ENCODE measurements around the gene SCN1B.
A peak's percentile ranks its signal among the peaks of the same experiment; 100 is the strongest.
"Not testable (repeated sequence)": the region's sequence is repeated elsewhere in the genome, so short reads cannot be mapped to it uniquely, and the experiment has no call there.

The SCN1B gene

GRCh38 chr19:34994643-34995541, 35.4 kb upstream of the SCN1B start:
- Histone ChIP-seq H3K4me1 (ENCODE audit: control insufficient read depth in 1 of 2, insufficient read depth in 2 of 2, low read length in 2 of 2) (peaks cover 3 to 26% of the 10 kb centered on the region in 2 donors), H3K27me3 (ENCODE audit: low read depth, low read length) (no peaks in the 10 kb centered on the region), H3K36me3 (ENCODE audit: control insufficient read depth in 1 of 2, insufficient read depth in 2 of 2, low read length in 2 of 2) (no peaks in the 10 kb centered on the region), H3K9me3 (ENCODE audit: control insufficient read depth in 1 of 2, low read length in 2 of 2) (no peaks in the 10 kb centered on the region), H3K4me3 (ENCODE audit: low read depth in 1 of 2, low read length in 2 of 2) (no peak overlapping the region), H3K27ac (ENCODE audit: low read length) (peak overlapping the region; percentile 65)

GRCh38 chr19:34995551-34995950, 34.7 kb upstream of the SCN1B start:
- Histone ChIP-seq H3K4me3 (ENCODE audit: low read depth in 1 of 2, low read length in 2 of 2) (no peak overlapping the region), H3K27ac (ENCODE audit: low read length) (peak overlapping the region; percentile 65), H3K27me3 (ENCODE audit: low read depth, low read length) (no peaks in the 10 kb centered on the region), H3K9me3 (ENCODE audit: control insufficient read depth in 1 of 2, low read length in 2 of 2) (no peaks in the 10 kb centered on the region), H3K36me3 (ENCODE audit: control insufficient read depth in 1 of 2, insufficient read depth in 2 of 2, low read length in 2 of 2) (no peaks in the 10 kb centered on the region), H3K4me1 (ENCODE audit: control insufficient read depth in 1 of 2, insufficient read depth in 2 of 2, low read length in 2 of 2) (peaks cover 3 to 27% of the 10 kb centered on the region in 2 donors)

GRCh38 chr19:34997071-34997617, 33.1 kb upstream of the SCN1B start:
- no peaks in the 10 kb centered on the region for H3K27me3 ChIP-seq (ENCODE audit: low read depth, low read length)
- peaks cover 8 to 39% of the 10 kb centered on the region in 2 donors for H3K4me1 ChIP-seq (ENCODE audit: control insufficient read depth in 1 of 2, insufficient read depth in 2 of 2, low read length in 2 of 2)
- H3K27ac ChIP-seq (ENCODE audit: low read length) = no peak overlapping the region
- H3K4me3 ChIP-seq (ENCODE audit: low read depth in 1 of 2, low read length in 2 of 2) = no peak overlapping the region
- H3K9me3 ChIP-seq (ENCODE audit: control insufficient read depth in 1 of 2, low read length in 2 of 2) = no peaks in the 10 kb centered on the region
- no peaks in the 10 kb centered on the region for H3K36me3 ChIP-seq (ENCODE audit: control insufficient read depth in 1 of 2, insufficient read depth in 2 of 2, low read length in 2 of 2)

- not testable (repeated sequence) for H3K27ac ChIP-seq (ENCODE audit: low read length); H3K27me3 ChIP-seq (ENCODE audit: low read depth, low read length); H3K36me3 ChIP-seq (ENCODE audit: control insufficient read depth in 1 of 2, insufficient read depth in 2 of 2, low read length in 2 of 2); H3K9me3 ChIP-seq (ENCODE audit: control insufficient read depth in 1 of 2, low read length in 2 of 2); H3K4me3 ChIP-seq (ENCODE audit: low read depth in 1 of 2, low read length in 2 of 2)
- H3K4me1 ChIP-seq (ENCODE audit: control insufficient read depth in 1 of 2, insufficient read depth in 2 of 2, low read length in 2 of 2) = peaks cover 15 to 49% of the 10 kb centered on the region in 2 donors
Measured at GRCh38 chr19:34998224-34998623, 32.0 kb upstream of the SCN1B start.

- Histone ChIP-seq H3K36me3 (ENCODE audit: control insufficient read depth in 1 of 2, insufficient read depth in 2 of 2, low read length in 2 of 2) (no peaks in the 10 kb centered on the region), H3K27ac (ENCODE audit: low read length) (peak overlapping the region; percentile 99), H3K4me3 (ENCODE audit: low read depth in 1 of 2, low read length in 2 of 2) (peak overlapping the region; percentile 76 to 86), H3K4me1 (ENCODE audit: control insufficient read depth in 1 of 2, insufficient read depth in 2 of 2, low read length in 2 of 2) (peaks cover 15 to 57% of the 10 kb centered on the region in 2 donors), H3K27me3 (ENCODE audit: low read depth, low read length) (no peaks in the 10 kb centered on the region), H3K9me3 (ENCODE audit: control insufficient read depth in 1 of 2, low read length in 2 of 2) (no peaks in the 10 kb centered on the region)
Measured at GRCh38 chr19:34998777-34999497, 31.3 kb upstream of the SCN1B start.

GRCh38 chr19:34999498-35000337, 30.6 kb upstream of the SCN1B start, which contains the start of gene GRAMD1A:
GRAMD1A (plus strand) TSS chr19:35000323; CDS start chr19:35000479, 156 bp downstream.
- Histone ChIP-seq H3K36me3 (ENCODE audit: control insufficient read depth in 1 of 2, insufficient read depth in 2 of 2, low read length in 2 of 2) (peaks cover 0 to 4% of the 10 kb centered on the region in 2 donors), H3K27me3 (ENCODE audit: low read depth, low read length) (no peaks in the 10 kb centered on the region), H3K4me1 (ENCODE audit: control insufficient read depth in 1 of 2, insufficient read depth in 2 of 2, low read length in 2 of 2) (peaks cover 18 to 58% of the 10 kb centered on the region in 2 donors)

GRCh38 chr19:35000338-35000646, 30.0 kb upstream of the SCN1B start:
- Histone ChIP-seq H3K27ac (ENCODE audit: low read length) (peak overlapping the region; percentile 88), H3K4me3 (ENCODE audit: low read depth in 1 of 2, low read length in 2 of 2) (peak overlapping the region in 1 of 2 donors; percentile 86), H3K27me3 (ENCODE audit: low read depth, low read length) (no peaks in the 10 kb centered on the region), H3K36me3 (ENCODE audit: control insufficient read depth in 1 of 2, insufficient read depth in 2 of 2, low read length in 2 of 2) (peaks cover 0 to 4% of the 10 kb centered on the region in 2 donors), H3K9me3 (ENCODE audit: control insufficient read depth in 1 of 2, low read length in 2 of 2) (no peaks in the 10 kb centered on the region), H3K4me1 (ENCODE audit: control insufficient read depth in 1 of 2, insufficient read depth in 2 of 2, low read length in 2 of 2) (peaks cover 18 to 58% of the 10 kb centered on the region in 2 donors)

More at GRCh38 chr19:34999498-35000337, 30.6 kb upstream of the SCN1B start, which contains the start of gene GRAMD1A:
- peak within 1 kb of the TSS; percentile 99 for H3K27ac ChIP-seq (ENCODE audit: low read length)
- peak within 1 kb of the TSS; percentile 77 to 86 for H3K4me3 ChIP-seq (ENCODE audit: low read depth in 1 of 2, low read length in 2 of 2)
- H3K9me3 ChIP-seq (ENCODE audit: control insufficient read depth in 1 of 2, low read length in 2 of 2) = no peaks in the 10 kb centered on the region

GRCh38 chr19:35000647-35001501, 29.4 kb upstream of the SCN1B start:
- Histone ChIP-seq H3K27me3 (ENCODE audit: low read depth, low read length) (no peaks in the 10 kb centered on the region), H3K4me3 (ENCODE audit: low read depth in 1 of 2, low read length in 2 of 2) (peak overlapping the region; percentile 77 to 86), H3K27ac (ENCODE audit: low read length) (peak overlapping the region; percentile 88), H3K4me1 (ENCODE audit: control insufficient read depth in 1 of 2, insufficient read depth in 2 of 2, low read length in 2 of 2) (peaks cover 22 to 58% of the 10 kb centered on the region in 2 donors), H3K9me3 (ENCODE audit: control insufficient read depth in 1 of 2, low read length in 2 of 2) (no peaks in the 10 kb centered on the region), H3K36me3 (ENCODE audit: control insufficient read depth in 1 of 2, insufficient read depth in 2 of 2, low read length in 2 of 2) (peaks cover 0 to 4% of the 10 kb centered on the region in 2 donors)

GRCh38 chr19:35002037-35002535, 28.2 kb upstream of the SCN1B start:
- H3K27ac ChIP-seq (ENCODE audit: low read length) = peak overlapping the region; percentile 56
- peaks cover 4 to 6% of the 10 kb centered on the region in 2 donors for H3K36me3 ChIP-seq (ENCODE audit: control insufficient read depth in 1 of 2, insufficient read depth in 2 of 2, low read length in 2 of 2)
- H3K27me3 ChIP-seq (ENCODE audit: low read depth, low read length) = no peaks in the 10 kb centered on the region
- H3K4me1 ChIP-seq (ENCODE audit: control insufficient read depth in 1 of 2, insufficient read depth in 2 of 2, low read length in 2 of 2) = peaks cover 22 to 52% of the 10 kb centered on the region in 2 donors
- peak overlapping the region; percentile 40 to 86 for H3K4me3 ChIP-seq (ENCODE audit: low read depth in 1 of 2, low read length in 2 of 2)
- H3K9me3 ChIP-seq (ENCODE audit: control insufficient read depth in 1 of 2, low read length in 2 of 2) = no peaks in the 10 kb centered on the region

Measured in muscle layer of duodenum (tissue), 2 donors.